ENCODE results near the gene RAD51B.
A peak's percentile ranks its signal among the peaks of the same experiment; 100 is the strongest.
"Not testable (repeated sequence)": the region's sequence is repeated elsewhere in the genome, so short reads cannot be mapped to it uniquely, and the experiment has no call there.

Gene RAD51B

GRCh38 chr14:68297876-68298468 is 478.4 kb downstream of the RAD51B start:
- TF ChIP-seq, protein P1, sequence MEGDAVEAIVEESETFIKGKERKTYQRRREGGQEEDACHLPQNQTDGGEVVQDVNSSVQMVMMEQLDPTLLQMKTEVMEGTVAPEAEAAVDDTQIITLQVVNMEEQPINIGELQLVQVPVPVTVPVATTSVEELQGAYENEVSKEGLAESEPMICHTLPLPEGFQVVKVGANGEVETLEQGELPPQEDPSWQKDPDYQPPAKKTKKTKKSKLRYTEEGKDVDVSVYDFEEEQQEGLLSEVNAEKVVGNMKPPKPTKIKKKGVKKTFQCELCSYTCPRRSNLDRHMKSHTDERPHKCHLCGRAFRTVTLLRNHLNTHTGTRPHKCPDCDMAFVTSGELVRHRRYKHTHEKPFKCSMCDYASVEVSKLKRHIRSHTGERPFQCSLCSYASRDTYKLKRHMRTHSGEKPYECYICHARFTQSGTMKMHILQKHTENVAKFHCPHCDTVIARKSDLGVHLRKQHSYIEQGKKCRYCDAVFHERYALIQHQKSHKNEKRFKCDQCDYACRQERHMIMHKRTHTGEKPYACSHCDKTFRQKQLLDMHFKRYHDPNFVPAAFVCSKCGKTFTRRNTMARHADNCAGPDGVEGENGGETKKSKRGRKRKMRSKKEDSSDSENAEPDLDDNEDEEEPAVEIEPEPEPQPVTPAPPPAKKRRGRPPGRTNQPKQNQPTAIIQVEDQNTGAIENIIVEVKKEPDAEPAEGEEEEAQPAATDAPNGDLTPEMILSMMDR (conservative IDR thresholded peaks at IDR 0.05; ENCODE audit: low read depth), result no peak
- ChIA-PET POLR2A (ENCODE audit: low non-redundant PET) (no interaction called here), CTCF (no interaction called here)
- H3K27ac ChIP-seq, result no peak overlapping the region
- peak; percentile 3 for DNase-seq (ENCODE audit: low spot score)

GRCh38 chr14:68300608-68301007 is 481.0 kb downstream of the RAD51B start:
- TF ChIP-seq, protein P1 (conservative IDR thresholded peaks at IDR 0.05; ENCODE audit: low read depth), result no peak
- POLR2A ChIA-PET (ENCODE audit: low non-redundant PET), result no interaction called here
- no peak for DNase-seq (ENCODE audit: low spot score)
- no peak overlapping the region for H3K27ac ChIP-seq
- CTCF ChIA-PET, result no interaction called here

DNA sequence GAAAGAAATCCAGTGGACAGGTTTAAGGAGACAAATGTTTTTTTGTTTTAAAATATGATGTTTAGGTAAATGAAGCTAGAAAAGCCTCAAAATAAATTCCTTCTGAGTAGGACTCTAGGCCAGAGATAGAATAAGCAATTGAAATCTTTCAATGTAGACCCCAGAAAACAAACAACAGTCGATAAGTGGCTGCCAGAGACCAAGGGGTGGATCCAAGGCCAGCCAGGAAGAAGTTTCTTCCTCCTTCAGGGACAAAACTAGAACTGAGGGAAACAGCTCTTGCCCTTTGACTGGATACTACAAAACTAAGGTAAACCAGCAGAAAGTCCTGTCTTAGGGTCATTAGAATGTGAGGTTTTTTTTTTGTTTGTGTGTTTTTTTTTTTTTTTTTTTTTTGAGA is 481.6 kb downstream of the RAD51B start:
- DNase-seq (ENCODE audit: low spot score), result no peak
- CTCF ChIA-PET, result interaction anchor here (0.7 kb wide), 1 partner anchor 282 kb away, joined by 5 read pairs; no protein-coding TSS in a partner anchor
- TF ChIP-seq, protein P1 (conservative IDR thresholded peaks at IDR 0.05; ENCODE audit: low read depth), result no peak
- H3K27ac ChIP-seq, result no peak overlapping the region
- POLR2A ChIA-PET (ENCODE audit: low non-redundant PET), result no interaction called here

GRCh38 chr14:68302938-68303337 is 483.4 kb downstream of the RAD51B start:
- DNase-seq (ENCODE audit: low spot score); H3K27ac ChIP-seq; POLR2A ChIA-PET (ENCODE audit: low non-redundant PET); CTCF ChIA-PET: not testable (repeated sequence)

DNA sequence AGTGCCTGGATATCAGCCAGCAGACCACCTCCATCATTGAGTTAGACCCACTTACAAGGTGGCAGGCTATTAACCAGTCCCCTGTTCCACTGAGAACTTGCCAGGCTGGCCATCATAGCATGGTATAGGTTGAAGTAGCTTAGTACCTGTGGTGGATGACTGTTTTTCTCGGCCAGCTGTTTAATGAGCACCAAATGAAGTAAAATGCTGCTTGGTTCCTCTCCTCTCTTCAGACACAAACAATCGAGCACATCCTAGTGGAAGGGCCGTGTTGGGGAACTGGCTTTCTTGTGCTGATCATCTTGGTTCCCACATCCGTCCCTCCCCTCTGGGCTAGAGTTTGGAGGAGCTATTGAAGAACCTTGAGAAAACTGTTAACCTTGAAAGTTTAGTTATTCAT is 486.2 kb downstream of the RAD51B start:
- ChIA-PET CTCF (interaction anchor here (0.5 kb wide), 1 partner anchor 279 kb away, joined by 4 read pairs; no protein-coding TSS in a partner anchor), POLR2A (ENCODE audit: low non-redundant PET) (no interaction called here)
- TF ChIP-seq, protein P1 (conservative IDR thresholded peaks at IDR 0.05; ENCODE audit: low read depth), result no peak
- no peak for DNase-seq (ENCODE audit: low spot score)
- no peak overlapping the region for H3K27ac ChIP-seq

DNA sequence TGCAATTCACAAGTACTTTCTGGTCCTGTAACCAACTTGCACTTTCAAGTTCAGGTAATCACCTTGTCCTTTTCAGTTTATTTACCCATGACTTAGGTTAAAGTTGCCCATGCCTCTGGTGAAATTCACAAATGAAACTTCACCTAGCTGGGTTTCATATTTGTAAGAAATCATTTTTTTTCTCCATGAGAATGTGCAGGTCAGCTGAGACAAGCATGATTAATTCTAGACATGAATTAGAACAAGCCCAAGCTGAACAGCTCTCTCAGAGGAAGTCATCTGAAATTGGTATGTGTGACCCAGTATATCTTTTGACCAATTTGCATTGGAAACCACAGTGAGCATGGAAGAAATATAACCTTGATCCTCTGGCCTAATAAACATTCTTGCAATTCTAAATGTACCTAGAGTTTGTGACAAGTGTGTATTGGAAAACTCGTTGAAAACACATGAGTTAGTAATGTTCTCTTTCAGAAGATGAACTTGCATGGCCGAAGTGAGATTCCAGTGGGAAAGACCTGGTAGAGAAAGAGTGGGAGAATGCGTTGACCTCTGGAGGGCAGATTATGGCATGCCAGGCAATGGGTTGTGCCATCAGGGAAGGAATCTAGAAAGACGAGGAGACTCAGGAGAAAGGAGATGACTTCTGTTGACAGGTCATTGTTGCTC is 486.8 kb downstream of the RAD51B start:
- CTCF ChIA-PET, result interaction anchor here (0.5 kb wide), 1 partner anchor 278 kb away, joined by 4 read pairs; no protein-coding TSS in a partner anchor
- H3K27ac ChIP-seq, result no peak overlapping the region
- TF ChIP-seq, protein P1 (conservative IDR thresholded peaks at IDR 0.05; ENCODE audit: low read depth), result no peak
- POLR2A ChIA-PET (ENCODE audit: low non-redundant PET), result no interaction called here
- DNase-seq (ENCODE audit: low spot score), result no peak

All from RWPE1 (cell line).